Measurements from ENCODE around the gene PDE3B.
"Not testable (repeated sequence)": the region's sequence is repeated elsewhere in the genome, so short reads cannot be mapped to it uniquely, and the experiment has no call there.

Gene PDE3B

GRCh38 chr11:14650064-14650463, 6.5 kb downstream of the PDE3B start:
- TF ChIP-seq, protein P1, sequence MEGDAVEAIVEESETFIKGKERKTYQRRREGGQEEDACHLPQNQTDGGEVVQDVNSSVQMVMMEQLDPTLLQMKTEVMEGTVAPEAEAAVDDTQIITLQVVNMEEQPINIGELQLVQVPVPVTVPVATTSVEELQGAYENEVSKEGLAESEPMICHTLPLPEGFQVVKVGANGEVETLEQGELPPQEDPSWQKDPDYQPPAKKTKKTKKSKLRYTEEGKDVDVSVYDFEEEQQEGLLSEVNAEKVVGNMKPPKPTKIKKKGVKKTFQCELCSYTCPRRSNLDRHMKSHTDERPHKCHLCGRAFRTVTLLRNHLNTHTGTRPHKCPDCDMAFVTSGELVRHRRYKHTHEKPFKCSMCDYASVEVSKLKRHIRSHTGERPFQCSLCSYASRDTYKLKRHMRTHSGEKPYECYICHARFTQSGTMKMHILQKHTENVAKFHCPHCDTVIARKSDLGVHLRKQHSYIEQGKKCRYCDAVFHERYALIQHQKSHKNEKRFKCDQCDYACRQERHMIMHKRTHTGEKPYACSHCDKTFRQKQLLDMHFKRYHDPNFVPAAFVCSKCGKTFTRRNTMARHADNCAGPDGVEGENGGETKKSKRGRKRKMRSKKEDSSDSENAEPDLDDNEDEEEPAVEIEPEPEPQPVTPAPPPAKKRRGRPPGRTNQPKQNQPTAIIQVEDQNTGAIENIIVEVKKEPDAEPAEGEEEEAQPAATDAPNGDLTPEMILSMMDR (IDR thresholded peaks at IDR 0.05; ENCODE audit: insufficient read depth, low read depth, low read length, missing control alignments): no peak
- DNase-seq (ENCODE audit: low read depth): no peak
- no peak overlapping the region for H3K4me3 ChIP-seq (ENCODE audit: low read length)

- DNase-seq (ENCODE audit: low read depth): no peak
- TF ChIP-seq, protein P1 (IDR thresholded peaks at IDR 0.05; ENCODE audit: insufficient read depth, low read depth, low read length, missing control alignments): no peak
- H3K4me3 ChIP-seq (ENCODE audit: low read length): no peak overlapping the region
Measured at GRCh38 chr11:14653090-14653489, 9.5 kb downstream of the PDE3B start.

- TF ChIP-seq, protein P1 (IDR thresholded peaks at IDR 0.05; ENCODE audit: insufficient read depth, low read depth, low read length, missing control alignments): no peak
- no peak overlapping the region for H3K4me3 ChIP-seq (ENCODE audit: low read length)
- DNase-seq (ENCODE audit: low read depth): no peak
Measured at GRCh38 chr11:14655435-14655834, 11.8 kb downstream of the PDE3B start.

DNA sequence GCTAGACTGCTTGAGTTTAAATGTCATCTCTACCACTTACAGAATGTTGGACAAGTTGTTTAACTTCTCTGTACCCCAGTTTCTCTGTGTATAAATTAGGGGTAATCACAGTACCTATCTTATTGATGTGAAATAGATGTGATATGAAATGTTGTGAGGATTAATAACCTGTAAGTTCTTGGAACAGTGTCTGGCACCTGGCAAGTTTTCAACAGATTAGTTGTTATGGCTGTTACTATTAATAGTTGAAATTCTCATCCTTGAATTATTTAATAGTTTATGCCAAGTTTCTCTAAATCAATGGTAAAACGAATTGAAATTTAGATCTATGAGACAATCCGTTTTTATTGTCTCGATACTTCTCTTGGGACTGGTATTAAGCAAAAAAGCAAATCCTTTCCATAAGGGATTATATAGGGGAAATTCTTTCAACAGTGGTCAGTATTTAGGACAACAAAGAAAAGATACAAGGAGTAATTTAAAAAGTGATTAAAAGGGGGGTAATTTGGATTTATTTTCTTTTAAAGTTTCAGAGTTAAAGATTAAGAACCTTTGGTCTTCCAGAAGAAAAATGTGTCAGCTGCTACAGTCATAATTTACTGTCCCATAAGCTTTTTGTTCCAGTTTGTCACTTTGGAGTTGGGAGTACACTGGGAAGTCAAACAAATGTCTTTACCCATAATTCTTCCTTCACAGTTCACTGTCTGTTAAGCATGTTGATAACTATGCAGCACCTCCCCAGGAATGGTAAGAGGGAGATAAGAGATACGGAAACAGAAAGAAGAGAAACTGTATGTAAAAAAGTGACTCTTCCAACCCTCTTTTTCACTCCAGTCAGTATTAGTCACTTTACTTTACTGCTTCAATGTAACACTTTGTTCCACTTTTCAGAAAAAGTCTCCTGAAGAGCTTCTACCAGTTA, 13.2 kb downstream of the PDE3B start:
- TF ChIP-seq, protein P1 (IDR thresholded peaks at IDR 0.05; ENCODE audit: insufficient read depth, low read depth, low read length, missing control alignments): no peak
- no peak overlapping the region for H3K4me3 ChIP-seq (ENCODE audit: low read length)

GRCh38 chr11:14657841-14658240, 14.2 kb downstream of the PDE3B start:
- H3K4me3 ChIP-seq (ENCODE audit: low read length): no peak overlapping the region
- TF ChIP-seq, protein P1 (IDR thresholded peaks at IDR 0.05; ENCODE audit: insufficient read depth, low read depth, low read length, missing control alignments): no peak
- no peak for DNase-seq (ENCODE audit: low read depth)

More for the DNA sequence above, 13.2 kb downstream of the PDE3B start:
- no peak for DNase-seq (ENCODE audit: low read depth)

- DNase-seq (ENCODE audit: low read depth); H3K4me3 ChIP-seq (ENCODE audit: low read length): not testable (repeated sequence)
Measured at GRCh38 chr11:14664926-14665325, 21.3 kb downstream of the PDE3B start.

DNA sequence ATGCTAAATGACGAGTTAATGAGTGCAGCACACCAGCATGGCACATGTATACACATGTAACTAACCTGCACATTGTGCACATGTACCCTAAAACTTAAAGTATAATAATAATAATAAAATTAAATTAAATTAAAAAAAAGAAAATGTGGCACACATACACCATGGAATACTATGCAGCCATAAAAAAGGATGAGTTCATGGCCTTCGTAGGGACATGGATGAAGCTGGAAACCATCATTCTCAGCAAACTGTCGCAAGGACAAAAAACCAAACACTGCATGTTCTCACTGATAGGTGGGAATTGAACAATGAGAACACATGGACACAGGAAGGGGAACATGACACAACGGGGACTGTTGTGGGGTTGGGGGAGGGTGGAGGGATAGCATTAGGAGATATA, 23.7 kb downstream of the PDE3B start:
- DNase-seq (ENCODE audit: low read depth); H3K4me3 ChIP-seq (ENCODE audit: low read length): not testable (repeated sequence)

- no peak for DNase-seq (ENCODE audit: low read depth)
- H3K4me3 ChIP-seq (ENCODE audit: low read length): no peak overlapping the region
- TF ChIP-seq, protein P1 (IDR thresholded peaks at IDR 0.05; ENCODE audit: insufficient read depth, low read depth, low read length, missing control alignments): no peak
Measured at GRCh38 chr11:14668731-14669301, 25.2 kb downstream of the PDE3B start.

All from epithelial cell of esophagus (primary cell).